Measurements from ENCODE around the gene RERE.

RERE gene

GRCh38 chr1:8408151-8408839, 409.1 kb downstream of the RERE start:
- in situ Hi-C loops (cut with HindIII; ENCODE audit: low pct_ligation_motif_present, low pct_unique_long_range_greater_than_20kb, low sequenced_read_pairs): no loop called here
- DNase-seq: no peak

DNA sequence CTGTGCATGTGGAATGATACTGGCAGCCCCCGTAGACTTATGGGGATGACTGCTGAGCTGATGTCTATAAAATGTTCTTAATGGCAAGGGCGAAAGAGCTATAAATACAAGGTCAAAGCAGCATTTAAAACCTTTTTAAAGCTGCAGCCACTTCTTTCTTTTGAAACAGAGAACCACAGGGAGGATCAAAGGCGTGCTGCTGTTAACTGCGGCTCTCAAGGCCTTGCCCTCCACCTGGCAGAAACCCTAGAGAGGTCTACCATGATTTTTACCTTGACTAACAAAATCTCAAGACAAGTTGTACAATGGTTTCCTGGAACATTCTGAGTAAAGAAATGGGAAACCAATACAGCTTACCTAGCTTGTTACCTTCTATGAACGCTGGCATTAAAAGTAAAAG, 409.8 kb downstream of the RERE start:
- in situ Hi-C loops (cut with HindIII; ENCODE audit: low pct_ligation_motif_present, low pct_unique_long_range_greater_than_20kb, low sequenced_read_pairs): no loop called here
- no peak for DNase-seq

DNA sequence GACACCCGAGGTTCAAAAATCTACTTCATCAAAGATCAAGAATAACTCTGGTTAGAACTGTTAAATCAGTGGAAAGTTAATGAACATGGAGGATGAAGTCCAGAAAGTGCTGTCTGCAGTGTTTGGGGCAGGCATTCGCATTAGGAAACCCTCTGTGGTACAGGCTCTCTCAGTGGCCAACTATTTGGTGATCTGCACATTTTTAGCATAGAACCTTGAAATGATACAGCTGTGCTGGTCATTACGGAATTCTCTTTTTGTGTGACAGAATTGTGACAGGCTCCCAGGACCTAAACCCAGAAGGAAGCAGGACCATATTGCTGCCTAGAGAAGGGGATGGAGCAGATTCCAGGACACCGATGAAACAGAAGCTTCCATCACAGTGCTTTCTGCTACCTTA, 410.5 kb downstream of the RERE start:
- in situ Hi-C loops (cut with HindIII; ENCODE audit: low pct_ligation_motif_present, low pct_unique_long_range_greater_than_20kb, low sequenced_read_pairs): no loop called here
- DNase-seq: no peak

GRCh38 chr1:8406011-8406410, 411.4 kb downstream of the RERE start:
- in situ Hi-C loops (cut with HindIII; ENCODE audit: low pct_ligation_motif_present, low pct_unique_long_range_greater_than_20kb, low sequenced_read_pairs): no loop called here

DNA sequence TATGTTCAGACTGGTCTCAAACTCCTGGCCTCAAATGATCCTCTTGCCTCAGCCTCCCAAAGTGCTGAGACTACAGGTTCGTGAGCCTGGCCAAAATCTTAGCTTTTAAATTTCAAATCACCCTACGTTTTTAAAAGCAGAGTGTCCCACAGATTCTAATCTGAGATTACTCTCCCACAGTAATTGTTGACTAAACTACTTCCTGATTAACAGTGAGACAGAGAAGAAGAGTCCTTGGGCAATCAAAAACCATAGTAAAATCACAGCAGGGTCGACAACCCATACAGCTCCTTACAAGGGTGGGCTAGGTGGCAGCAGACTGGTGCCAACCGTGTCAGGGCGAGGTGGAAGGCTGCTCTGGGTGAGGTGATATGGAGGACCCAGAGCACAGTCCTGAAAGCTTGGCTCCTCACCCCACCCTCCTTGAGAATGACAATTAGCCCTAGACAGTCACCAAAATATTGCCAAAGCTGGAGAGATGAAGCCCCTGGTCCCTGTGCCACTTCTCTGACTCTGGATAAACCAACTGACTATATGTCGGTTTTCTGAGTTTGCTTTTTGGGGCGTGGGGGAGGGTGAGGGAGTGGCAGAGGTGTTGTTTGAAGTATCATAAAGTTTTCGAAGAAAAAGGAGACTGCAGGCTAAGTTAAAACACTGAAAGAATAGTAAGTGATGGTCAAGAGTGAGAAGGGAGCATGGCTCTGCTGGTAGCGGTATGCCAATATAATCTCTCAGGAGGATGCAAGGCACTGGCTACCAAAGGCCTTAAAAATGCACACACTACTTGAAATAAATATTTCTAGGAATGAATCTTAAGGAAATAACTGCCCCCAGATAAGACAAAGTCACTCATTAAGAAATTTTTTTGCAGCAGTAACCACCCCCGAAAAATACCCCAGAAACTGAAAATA, 412.7 kb downstream of the RERE start:
- in situ Hi-C loops (cut with HindIII; ENCODE audit: low pct_ligation_motif_present, low pct_unique_long_range_greater_than_20kb, low sequenced_read_pairs): no loop called here

More at GRCh38 chr1:8406011-8406410, 411.4 kb downstream of the RERE start:
- DNase-seq: no peak

DNA sequence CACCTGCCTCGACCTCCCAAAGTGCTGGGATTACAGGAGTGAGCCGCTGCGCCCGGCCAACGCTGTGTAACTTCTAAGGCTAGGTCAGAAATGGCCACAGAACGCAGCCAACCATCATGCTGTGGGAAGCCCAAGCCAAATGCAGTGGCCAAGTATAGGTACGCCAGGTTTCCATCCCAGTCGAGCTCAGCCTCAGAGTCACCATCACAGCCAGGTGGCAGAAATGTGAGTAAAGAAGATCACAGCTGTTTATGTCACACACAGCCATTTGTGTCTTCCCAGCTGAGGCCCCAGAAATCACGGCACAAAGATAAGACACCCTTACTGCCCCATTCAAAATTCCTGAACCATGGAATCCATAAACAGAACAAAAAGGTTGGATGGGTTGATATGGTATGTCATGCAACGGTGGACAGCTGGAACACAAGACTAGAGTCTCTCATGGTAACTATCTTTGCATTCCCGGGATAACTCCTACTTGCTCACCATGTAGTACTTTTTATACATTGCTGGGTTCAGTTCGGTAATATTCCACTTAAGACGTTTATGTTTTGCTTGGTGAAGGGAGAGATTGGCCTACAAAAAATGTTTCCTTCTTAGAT, 415.2 kb downstream of the RERE start:
- in situ Hi-C loops (cut with HindIII; ENCODE audit: low pct_ligation_motif_present, low pct_unique_long_range_greater_than_20kb, low sequenced_read_pairs): no loop called here
- no peak for DNase-seq

More for the DNA sequence above, 412.7 kb downstream of the RERE start:
- no peak for DNase-seq

- DNase-seq: no peak
- in situ Hi-C loops (cut with HindIII; ENCODE audit: low pct_ligation_motif_present, low pct_unique_long_range_greater_than_20kb, low sequenced_read_pairs): no loop called here
These were observed 418.8 kb downstream of the RERE start for GRCh38 chr1:8398677-8399076.

DNA sequence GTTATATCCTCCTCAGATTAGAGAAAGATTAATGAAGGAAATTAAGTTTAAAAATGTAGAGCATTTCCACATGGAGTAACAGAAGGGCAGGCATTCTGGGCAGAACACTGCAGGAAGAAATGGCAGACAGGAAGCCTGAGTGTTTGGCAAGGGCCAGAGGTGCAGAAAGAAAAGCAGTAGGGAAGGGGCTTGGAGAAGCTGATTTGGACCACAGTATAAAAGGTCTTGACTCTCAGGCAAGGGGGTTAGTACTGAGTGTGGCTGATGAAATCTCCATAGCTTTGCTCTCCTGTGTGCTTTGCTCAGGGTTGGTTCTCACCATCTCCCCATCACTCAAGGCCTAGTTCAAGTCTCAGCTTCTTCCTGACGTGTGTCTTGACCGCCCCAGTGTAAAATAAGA, 419.4 kb downstream of the RERE start:
- no peak for DNase-seq
- in situ Hi-C loops (cut with HindIII; ENCODE audit: low pct_ligation_motif_present, low pct_unique_long_range_greater_than_20kb, low sequenced_read_pairs): no loop called here

DNA sequence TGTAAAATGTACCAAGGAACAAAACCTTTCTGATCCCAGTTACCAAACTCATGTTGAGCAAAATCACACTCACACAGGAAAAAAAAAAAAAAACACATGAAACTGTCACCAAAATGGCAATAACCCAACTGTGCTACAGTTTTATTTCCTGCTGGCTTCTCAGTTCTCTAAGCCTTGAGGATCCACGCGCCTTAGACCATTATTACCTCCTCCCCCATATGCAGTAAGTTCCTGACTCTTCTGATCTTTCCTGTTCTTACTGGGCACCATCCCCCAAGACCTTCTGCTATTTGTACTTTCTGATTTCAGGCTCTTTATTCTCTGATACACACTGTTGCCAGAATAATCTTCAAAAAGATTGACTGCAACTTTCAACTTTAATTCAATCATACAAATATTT, 419.9 kb downstream of the RERE start:
- no peak for DNase-seq
- in situ Hi-C loops (cut with HindIII; ENCODE audit: low pct_ligation_motif_present, low pct_unique_long_range_greater_than_20kb, low sequenced_read_pairs): no loop called here

GRCh38 chr1:8396786-8397406, 420.5 kb downstream of the RERE start:
- in situ Hi-C loops (cut with HindIII; ENCODE audit: low pct_ligation_motif_present, low pct_unique_long_range_greater_than_20kb, low sequenced_read_pairs): no loop called here
- peak; percentile 66 for DNase-seq

- no peak for DNase-seq
These were observed 421.2 kb downstream of the RERE start for GRCh38 chr1:8396083-8396785.

GRCh38 chr1:8395433-8395866, 422.0 kb downstream of the RERE start:
- in situ Hi-C loops (cut with HindIII; ENCODE audit: low pct_ligation_motif_present, low pct_unique_long_range_greater_than_20kb, low sequenced_read_pairs): no loop called here

More at GRCh38 chr1:8396083-8396785, 421.2 kb downstream of the RERE start:
- in situ Hi-C loops (cut with HindIII; ENCODE audit: low pct_ligation_motif_present, low pct_unique_long_range_greater_than_20kb, low sequenced_read_pairs): no loop called here

DNA sequence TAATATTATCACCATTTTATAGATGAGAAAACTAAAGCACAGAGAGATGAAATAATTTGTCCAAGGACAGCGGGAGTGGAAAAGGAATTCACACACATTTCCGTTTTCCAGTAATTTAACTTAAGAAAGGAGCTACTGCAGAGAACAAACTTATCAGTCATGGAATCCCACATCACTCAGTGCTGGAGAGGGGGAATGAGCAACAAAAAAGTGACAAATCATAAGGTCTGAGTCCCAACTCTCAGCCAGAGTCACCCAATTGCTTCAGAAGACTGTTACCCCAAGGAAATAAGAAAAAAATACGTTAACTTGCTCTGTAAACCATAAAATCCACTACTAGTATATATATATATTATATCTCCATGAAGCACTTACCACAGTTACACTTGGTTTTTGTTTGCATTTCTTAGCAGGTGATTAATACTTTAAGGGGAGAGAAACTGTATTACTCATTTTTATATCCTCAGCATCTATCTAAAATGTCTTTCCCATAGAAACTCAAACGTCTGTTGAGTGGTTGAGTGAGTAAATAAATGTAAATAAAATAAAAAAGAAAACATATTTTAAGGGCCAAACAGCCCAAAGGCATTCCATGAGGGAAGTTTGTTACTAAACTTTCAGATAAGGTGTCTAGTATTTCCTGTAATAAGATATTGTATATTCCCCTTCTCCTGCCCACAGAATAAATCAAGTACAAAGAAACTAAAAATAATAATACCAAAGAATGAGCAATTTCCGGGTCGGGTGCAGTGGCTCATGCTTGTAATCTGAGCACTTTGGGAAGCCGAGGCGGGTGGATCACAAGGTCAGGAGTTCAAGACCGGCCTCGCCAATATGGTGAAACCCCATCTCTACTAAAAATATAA, 422.8 kb downstream of the RERE start:
- no peak for DNase-seq
- in situ Hi-C loops (cut with HindIII; ENCODE audit: low pct_ligation_motif_present, low pct_unique_long_range_greater_than_20kb, low sequenced_read_pairs): no loop called here

More at GRCh38 chr1:8395433-8395866, 422.0 kb downstream of the RERE start:
- DNase-seq: no peak

- in situ Hi-C loops (cut with HindIII; ENCODE audit: low pct_ligation_motif_present, low pct_unique_long_range_greater_than_20kb, low sequenced_read_pairs): no loop called here
- no peak for DNase-seq
These were observed 424.9 kb downstream of the RERE start for GRCh38 chr1:8392522-8392921.

- in situ Hi-C loops (cut with HindIII; ENCODE audit: low pct_ligation_motif_present, low pct_unique_long_range_greater_than_20kb, low sequenced_read_pairs): no loop called here
- no peak for DNase-seq
These were observed 426.7 kb downstream of the RERE start for GRCh38 chr1:8390707-8391106.

- in situ Hi-C loops (cut with HindIII; ENCODE audit: low pct_ligation_motif_present, low pct_unique_long_range_greater_than_20kb, low sequenced_read_pairs): no loop called here
These were observed 427.4 kb downstream of the RERE start for GRCh38 chr1:8389958-8390535.

More at GRCh38 chr1:8389958-8390535, 427.4 kb downstream of the RERE start:
- no peak for DNase-seq
